Panc1 (cell line): ENCODE measurements around the gene ACTL10. TPM values are rescaled to one million over a fixed set of nuclear protein-coding genes. Genes with fewer than 3 reads are reported as not detected.

ENCODE experiments used
- ATAC-seq: fragments of 200-7000 bp; cut with Tn5 transposase; 2 replicates; pipeline ENCODE4 v1.9.1; 2020; ENCODE audit warnings: mild to moderate bottlenecking, moderate library complexity
- BruUV-seq: library from RNA; stranded (reverse); fragments of 400-500 nt; replicated peaks from 2 replicates; lab custom pipeline; 2021; lab: Mats Ljungman, UMichigan
- CTCF ChIA-PET: fragments of 300-600 bp; sonication (Branson Sonifier 250); formaldehyde crosslinking; loops from one replicate; lab custom pipeline; 2022; ENCODE audit warnings: antibody characterized with exemption; lab: Charles Lee
- POLR2A ChIA-PET: fragments of 300-600 bp; sonication (Branson Sonifier 250); formaldehyde crosslinking; loops from one replicate; lab custom pipeline; 2022; ENCODE audit warnings: antibody characterized with exemption; lab: Charles Lee
- DNase-seq: peaks from one replicate; pipeline ENCODE4 v3.0.0-alpha.2; 2010; ENCODE audit warnings: low read depth, low spot score
- H3K27ac ChIP-seq: 2 replicates; pipeline ENCODE4 v1.5.1; 2011; ENCODE audit warnings: mild to moderate bottlenecking, low read length, inconsistent platforms
- H3K27me3 ChIP-seq: fragments of 200-500 bp; sonication (Bioruptor generic); 2 replicates; pipeline ENCODE4 v1.6.0; 2014; ENCODE audit warnings: low read length, inconsistent platforms; ENCODE audit not compliant: control insufficient read depth, insufficient read depth
- H3K36me3 ChIP-seq: fragments of 200-500 bp; sonication (Bioruptor generic); 2 replicates; pipeline ENCODE4 v1.5.1; 2014; ENCODE audit warnings: inconsistent platforms, mild to moderate bottlenecking, low read length, moderate library complexity; ENCODE audit not compliant: control insufficient read depth, insufficient read depth
- H3K4me1 ChIP-seq: 2 replicates; pipeline ENCODE4 v1.5.1; 2011; ENCODE audit warnings: inconsistent platforms, mild to moderate bottlenecking, low read length, moderate library complexity; ENCODE audit not compliant: control insufficient read depth, insufficient read depth
- H3K4me3 ChIP-seq, 2 experiments: 2 replicates each; pipeline ENCODE4 v1.5.1; 2011 to 2012; ENCODE audit warnings: low read depth in 2 of 2, low read length in 2 of 2, mild to moderate bottlenecking in 2 of 2, inconsistent platforms in 1 of 2, moderate library complexity in 1 of 2
- H3K9me3 ChIP-seq: fragments of 200-500 bp; sonication (Bioruptor generic); 2 replicates; pipeline ENCODE4 v1.5.1; 2014; ENCODE audit warnings: low read depth, mild to moderate bottlenecking, inconsistent platforms, low read length, moderate library complexity; ENCODE audit not compliant: control insufficient read depth, insufficient read depth
- CTCF ChIP-seq: fragments of 450-650 bp; IDR thresholded peaks from 2 replicates; pipeline ENCODE4 v1.5.1; 2017; ENCODE audit warnings: mild to moderate bottlenecking
- POLR2AphosphoS5 ChIP-seq: IDR thresholded peaks from 2 replicates; pipeline ENCODE4 v1.6.1; 2012; ENCODE audit warnings: mild to moderate bottlenecking, low read depth, low read length, moderate library complexity
- REST ChIP-seq, 2 experiments: IDR thresholded peaks; 2 replicates each; pipeline ENCODE4 v1.6.1; 2011 to 2012; ENCODE audit warnings: low read depth in 2 of 2, control low read depth in 1 of 2, low read length in 1 of 2, mild to moderate bottlenecking in 1 of 2, moderate library complexity in 1 of 2; ENCODE audit not compliant: insufficient read depth in 1 of 2
- SIN3A ChIP-seq: IDR thresholded peaks from 2 replicates; pipeline ENCODE4 v1.6.1; 2012; ENCODE audit warnings: low read depth, mild to moderate bottlenecking, low read length, moderate library complexity, borderline replicate concordance; ENCODE audit not compliant: insufficient read depth
- TCF7L2 ChIP-seq: IDR thresholded peaks from 2 replicates; pipeline ENCODE4 v1.6.1; 2011; ENCODE audit warnings: mild to moderate bottlenecking, low read depth, low read length, inconsistent platforms
- in situ Hi-C: cut with HindIII; loops from 2 replicates; pipeline ENCODE4 v1.10.0; 2016; ENCODE audit warnings: low sequenced_read_pairs, low pct_unique_long_range_greater_than_20kb
- intact Hi-C: fragments of 100-400 bp; cut with micrococcal nuclease; formaldehyde crosslinking; loops from one replicate; pipeline ENCODE4 v1.10.0; 2022; ENCODE audit not compliant: unreplicated experiment
- total RNA-seq: library from RNA; stranded (reverse); gene quantifications from one replicate; pipeline ENCODE4 v1.2.1, GENCODE V29; 2021; ENCODE audit not compliant: unreplicated experiment

ACTL10 gene
- total RNA-seq, 1 experiment from 2014 or later, result not detected

- in situ Hi-C loops (no loop called here), intact Hi-C loops (no loop called here)
- ChIA-PET POLR2A (no interaction called here), CTCF (interaction anchor here (0.6 kb wide), 1 partner anchor 406 kb away, joined by 4 read pairs; no protein-coding TSS in a partner anchor)
- ATAC-seq (no peak), DNase-seq (no peak)
- Histone ChIP-seq H3K36me3 (peaks cover under 1% of the 10 kb centered on the region; the same call in 1 of the 2 replicates), H3K27me3 (no peaks in the 10 kb centered on the region), H3K4me3 (no peak overlapping the region), H3K4me1 (peaks cover 21% of the 10 kb centered on the region), H3K27ac (no peak overlapping the region), H3K9me3 (no peaks in the 10 kb centered on the region)
- no peak for TF ChIP-seq CTCF
- TF ChIP-seq SIN3A, result no peak
- no peak for TF ChIP-seq POLR2AphosphoS5
- TF ChIP-seq REST (IDR thresholded peaks at IDR 0.05; ENCODE audit: insufficient read depth in 1 of 2, low read depth in 2 of 2, low read length in 1 of 2), result no peak
- TF ChIP-seq TCF7L2, result no peak
- BruUV-seq, result no TSS peak
Observed at GRCh38 chr20:33668466-33669155, 1.9 kb downstream of the ACTL10 start.

- in situ Hi-C loops, result no loop called here
- intact Hi-C loops, result no loop called here
- ChIA-PET CTCF (no interaction called here), POLR2A (no interaction called here)
- BruUV-seq, result no TSS peak
- ATAC-seq, result no peak
- Histone ChIP-seq H3K27me3 (no peaks in the 10 kb centered on the region), H3K4me3 (no peak overlapping the region), H3K36me3 (peaks cover 6% of the 10 kb centered on the region; the same call in 1 of the 2 replicates), H3K27ac (no peak overlapping the region), H3K9me3 (no peaks in the 10 kb centered on the region), H3K4me1 (peaks cover 17% of the 10 kb centered on the region)
- TF ChIP-seq CTCF (no peak), TCF7L2 (no peak), SIN3A (no peak), REST (IDR thresholded peaks at IDR 0.05; ENCODE audit: insufficient read depth in 1 of 2, low read depth in 2 of 2, low read length in 1 of 2) (no peak), POLR2AphosphoS5 (no peak)
- DNase-seq, result no peak
Observed at GRCh38 chr20:33669224-33669623, 2.5 kb downstream of the ACTL10 start.
